Naive B cell (primary cell): ENCODE results near the gene DENND6B. TPM values are rescaled to one million over a fixed set of nuclear protein-coding genes. Genes with fewer than 3 reads are reported as not detected.
"Not testable (repeated sequence)": the region's sequence is repeated elsewhere in the genome, so short reads cannot be mapped to it uniquely, and the experiment has no call there.

Experiments
- ATAC-seq, 2 donors: fragments of 150-1000 bp; cut with Tn5 transposase; 2 replicates each; pipeline ENCODE4 v1.10.0; 2021; ENCODE audit warnings: low read depth in 2 of 2, mild to moderate bottlenecking in 2 of 2, moderate library complexity in 2 of 2
- DNase-seq: peaks from one replicate; pipeline ENCODE4 v3.0.0; 2022
- H3K27ac Mint-ChIP-seq, 6 donors: one replicate each; pipeline ENCODE4 v1.8.0; 2020 to 2022; ENCODE audit warnings: mild to moderate bottlenecking in 6 of 6, mixed read lengths in 6 of 6, moderate library complexity in 5 of 6, inconsistent platforms in 2 of 6
- H3K27me3 Mint-ChIP-seq, 3 donors: one replicate each; pipeline ENCODE4 v1.8.0; 2021 to 2022; ENCODE audit warnings: mixed read lengths in 3 of 3, mild to moderate bottlenecking in 1 of 3
- H3K36me3 Mint-ChIP-seq, 2 donors: one replicate each; pipeline ENCODE4 v1.8.0; 2020 to 2022; ENCODE audit warnings: mixed read lengths in 2 of 2, inconsistent platforms in 1 of 2, mild to moderate bottlenecking in 1 of 2
- H3K4me1 Mint-ChIP-seq, 3 donors: one replicate each; pipeline ENCODE4 v1.8.0; 2020 to 2022; ENCODE audit warnings: mixed read lengths in 3 of 3, inconsistent platforms in 1 of 3, mild to moderate bottlenecking in 1 of 3, moderate library complexity in 1 of 3
- H3K4me3 Mint-ChIP-seq, 8 donors: one replicate each; pipeline ENCODE4 v1.8.0; 2020 to 2022; ENCODE audit warnings: mild to moderate bottlenecking in 8 of 8, mixed read lengths in 8 of 8, moderate library complexity in 8 of 8, inconsistent platforms in 2 of 8
- H3K9me3 Mint-ChIP-seq, 7 donors: one replicate each; pipeline ENCODE4 v1.8.0; 2020 to 2022; ENCODE audit warnings: mixed read lengths in 7 of 7, mild to moderate bottlenecking in 5 of 7, inconsistent platforms in 2 of 7, moderate library complexity in 1 of 7
- polyA plus RNA-seq, 6 donors: library from polyadenylated mRNA; unstranded; fragments of 300-500 nt; fragmentation: Illumina TruSeq; gene quantifications; one replicate each; pipeline ENCODE4 v1.2.3, GENCODE V29; 2021; ENCODE audit warnings: low read depth in 6 of 6

DENND6B gene
- polyA plus RNA-seq, 6 donors from 2014 or later: 0.05 to 0.43 (median 0.28) TPM; not detected in 1

DNA sequence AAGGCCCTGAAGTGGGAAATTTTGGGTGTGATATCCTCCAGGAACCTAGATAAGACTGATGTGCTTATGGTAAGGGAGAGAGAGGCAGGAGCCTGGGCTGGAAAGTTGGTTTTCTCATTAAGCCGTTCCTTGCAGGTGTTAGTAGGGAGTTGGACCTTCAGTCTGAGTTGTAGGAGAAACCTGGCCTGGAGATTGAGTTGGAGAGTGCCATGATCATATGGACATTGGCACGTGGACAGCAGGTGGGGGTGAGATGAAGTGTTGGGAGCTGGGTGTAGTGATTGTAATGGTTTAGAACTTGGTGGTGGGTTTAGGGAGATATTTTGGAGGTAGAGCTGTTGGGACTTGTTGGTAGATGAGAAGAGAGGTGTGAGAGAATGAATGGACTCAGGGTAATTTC lies 21.2 kb upstream of the DENND6B start:
- H3K27ac Mint-ChIP-seq: no peak overlapping the region
- ATAC-seq: no peak
- H3K36me3 Mint-ChIP-seq: no peaks in the 10 kb centered on the region
- peaks cover 0 to under 1% (median 0%) of the 10 kb centered on the region in 3 donors for H3K4me1 Mint-ChIP-seq
- no peaks in the 10 kb centered on the region for H3K9me3 Mint-ChIP-seq
- no peaks in the 10 kb centered on the region for H3K27me3 Mint-ChIP-seq
- DNase-seq: no peak
- H3K4me3 Mint-ChIP-seq: no peak overlapping the region

DNA sequence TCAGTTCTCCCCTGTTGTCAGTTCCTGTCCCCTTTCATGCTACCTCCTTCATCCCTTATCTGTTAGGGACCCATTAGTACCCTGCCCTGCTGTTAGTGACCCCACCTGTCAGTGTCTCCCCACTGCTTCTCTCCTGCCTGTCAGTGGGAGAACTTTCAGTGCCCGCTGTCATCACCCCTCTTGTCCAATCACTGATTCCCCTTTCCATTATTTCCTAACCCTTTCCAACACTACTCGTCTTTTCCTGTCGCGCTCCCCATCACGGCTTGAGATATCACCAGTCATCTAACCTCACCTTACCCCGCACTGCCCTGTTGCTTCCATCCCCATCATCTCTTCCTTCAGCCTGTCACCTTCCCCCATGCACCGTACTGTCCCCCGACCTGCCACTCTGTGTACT lies 20.3 kb upstream of the DENND6B start:
- ATAC-seq (no peak), DNase-seq (no peak)
- Mint-ChIP-seq H3K27me3 (no peaks in the 10 kb centered on the region), H3K4me1 (peaks cover 0 to 5% (median 3%) of the 10 kb centered on the region in 3 donors), H3K9me3 (no peaks in the 10 kb centered on the region), H3K4me3 (no peak overlapping the region), H3K27ac (no peak overlapping the region), H3K36me3 (no peaks in the 10 kb centered on the region)

DNA sequence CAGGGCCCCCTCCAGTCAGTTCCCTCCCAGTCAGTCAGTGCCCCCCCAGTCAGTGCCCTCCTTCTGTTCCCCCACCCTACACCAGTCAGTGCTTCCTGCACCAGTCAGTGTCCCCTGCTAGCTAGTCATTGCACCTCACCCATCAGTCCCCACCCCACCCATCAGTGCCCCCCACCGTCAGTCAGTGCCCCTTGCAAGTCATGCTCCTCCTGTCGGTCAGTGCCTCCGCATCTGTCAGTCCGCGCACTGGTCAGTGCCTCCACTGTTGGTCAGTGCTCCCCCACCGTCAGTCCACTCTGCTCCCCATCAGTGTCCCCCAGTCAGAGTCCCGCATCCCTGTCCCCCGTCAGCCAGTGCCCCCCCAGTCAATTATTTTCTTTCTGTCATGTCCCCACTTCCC lies 19.7 kb upstream of the DENND6B start:
- Mint-ChIP-seq H3K4me3 (peak overlapping the region in 1 of 8 donors; percentile 21), H3K36me3 (no peaks in the 10 kb centered on the region), H3K27me3 (no peaks in the 10 kb centered on the region), H3K4me1 (peaks cover 0 to 9% (median 5%) of the 10 kb centered on the region in 3 donors), H3K27ac (peak overlapping the region in 1 of 6 donors; percentile 82), H3K9me3 (no peaks in the 10 kb centered on the region)
- no peak for ATAC-seq
- DNase-seq: no peak

DNA sequence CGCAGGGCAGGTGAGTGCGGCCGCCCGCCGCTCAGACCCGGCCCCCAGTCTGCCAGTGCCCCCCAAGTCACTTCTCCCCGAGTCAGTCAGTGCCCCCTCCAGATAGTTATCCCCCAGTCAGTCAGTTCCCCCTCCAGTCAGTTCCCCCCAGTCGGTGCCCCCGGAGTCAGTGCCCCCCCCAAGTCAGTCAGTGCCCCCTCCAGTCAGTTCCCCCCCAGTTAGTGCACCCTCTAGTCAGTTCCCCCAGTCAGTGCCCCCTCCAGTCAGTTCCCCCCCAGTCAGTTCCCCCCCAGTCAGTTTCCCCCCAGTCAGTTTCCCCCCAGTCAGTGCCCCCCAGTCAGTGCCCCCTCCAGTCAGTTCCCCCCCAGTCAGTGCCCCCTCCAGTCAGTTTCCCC lies 16.7 kb upstream of the DENND6B start:
- ATAC-seq: peak; percentile 14 to 19
- no peaks in the 10 kb centered on the region for H3K27me3 Mint-ChIP-seq
- H3K36me3 Mint-ChIP-seq: no peaks in the 10 kb centered on the region
- H3K4me1 Mint-ChIP-seq: peaks cover 0 to 13% (median 7%) of the 10 kb centered on the region in 3 donors
- DNase-seq: no peak
- H3K4me3 Mint-ChIP-seq: peak overlapping the region in 6 of 8 donors; percentile 59 to 82 (median 70)
- H3K9me3 Mint-ChIP-seq: no peaks in the 10 kb centered on the region
- peak overlapping the region in 2 of 6 donors; percentile 11 to 73 for H3K27ac Mint-ChIP-seq

DNA sequence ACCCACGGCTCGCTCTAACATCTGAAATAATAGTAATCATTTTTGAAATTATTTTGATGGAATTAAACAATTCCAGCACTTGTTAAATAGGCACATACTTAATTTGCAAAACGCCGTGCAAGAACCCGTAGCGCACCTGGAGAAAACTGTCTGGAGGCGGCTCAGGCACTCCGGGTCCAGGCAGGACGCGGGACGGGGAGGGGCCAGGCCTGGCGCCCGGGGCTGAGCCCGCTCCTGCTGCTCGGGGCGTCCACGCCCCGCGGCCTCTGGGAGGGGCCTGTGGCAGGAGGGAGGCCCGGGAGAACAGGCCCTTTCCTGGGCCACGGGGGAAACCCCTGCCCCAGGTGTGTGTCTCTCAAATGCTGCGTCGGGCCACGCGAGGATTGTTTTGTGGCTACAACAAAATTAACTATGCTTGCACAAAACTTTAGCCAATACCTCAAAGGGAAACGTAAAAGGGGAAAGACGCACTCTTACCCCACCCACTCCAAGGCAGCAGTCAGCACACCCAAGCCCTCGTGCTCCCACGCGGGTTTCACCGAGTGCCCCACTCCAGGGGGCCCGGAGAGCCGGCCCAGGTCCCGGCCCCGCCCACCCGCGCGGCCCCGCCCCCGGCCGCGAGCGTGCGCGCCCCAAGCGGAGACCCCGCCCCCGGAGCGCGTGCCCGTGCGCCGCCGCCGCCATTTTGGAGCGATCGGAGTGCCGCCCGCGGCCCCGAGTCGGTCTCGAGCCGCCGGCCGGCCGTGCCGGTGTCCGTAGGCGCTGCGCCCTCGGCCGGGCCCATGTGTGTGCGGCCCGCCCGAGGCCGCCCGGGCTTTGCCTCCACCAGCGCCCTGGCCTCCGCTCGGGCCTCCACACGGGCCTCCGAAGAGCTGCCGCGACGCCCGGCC lies 16.1 kb upstream of the DENND6B start, which contains the start of gene PPP6R2:
Gene PPP6R2, plus strand, starts transcription at position 677 of the 890 bp plus-strand sequence. CDS start 50,582 bp downstream, outside the sequence.
- peak within 1 kb of the TSS; percentile 79 to 96 (median 90) for H3K4me3 Mint-ChIP-seq
- H3K27ac Mint-ChIP-seq: peak within 1 kb of the TSS; percentile 85 to 97 (median 96)
- H3K36me3 Mint-ChIP-seq: no peaks in the 10 kb centered on the region
- H3K4me1 Mint-ChIP-seq: peaks cover 0 to 13% (median 7%) of the 10 kb centered on the region in 3 donors
- DNase-seq (peak; percentile 85), ATAC-seq (peak; percentile 83 to 86)
- no peaks in the 10 kb centered on the region for H3K9me3 Mint-ChIP-seq
- no peaks in the 10 kb centered on the region for H3K27me3 Mint-ChIP-seq

DNA sequence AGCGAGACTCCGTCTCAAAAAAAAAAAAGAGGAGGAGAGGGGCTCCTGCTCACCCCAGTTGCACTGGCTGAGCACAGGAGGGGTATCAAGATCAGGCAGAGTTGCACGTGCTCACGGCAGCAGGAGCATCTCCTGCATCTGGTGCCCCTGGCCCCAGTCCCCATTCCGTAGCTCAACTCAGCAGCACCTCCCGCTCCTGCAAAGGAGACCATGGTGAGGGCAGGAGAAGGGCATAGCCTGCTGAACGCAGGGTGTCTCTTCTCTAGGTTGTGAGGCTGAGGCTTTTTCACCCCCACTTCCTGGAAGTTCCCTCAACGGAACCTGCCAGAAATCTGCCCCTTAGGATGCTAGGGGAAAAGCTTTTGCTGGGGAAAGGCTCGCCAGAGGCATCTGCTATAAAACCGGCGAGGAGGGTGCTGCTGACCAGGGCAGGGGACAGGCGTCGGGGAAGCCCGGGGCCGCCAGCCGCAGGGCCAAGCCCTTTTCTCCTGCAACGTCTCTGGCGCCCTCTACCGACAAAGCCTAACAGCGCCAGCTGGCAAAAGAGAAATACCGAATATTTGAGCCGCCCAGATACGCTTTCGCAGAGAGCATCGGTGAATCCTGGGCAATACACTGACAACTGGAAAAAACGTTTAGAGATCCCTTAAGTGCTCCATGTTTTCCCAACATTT lies 15.3 kb upstream of the DENND6B start:
- Mint-ChIP-seq H3K27me3 (no peaks in the 10 kb centered on the region), H3K27ac (peak overlapping the region; percentile 85 to 97 (median 96)), H3K9me3 (no peaks in the 10 kb centered on the region), H3K4me3 (peak overlapping the region; percentile 79 to 96 (median 90)), H3K36me3 (no peaks in the 10 kb centered on the region), H3K4me1 (peaks cover 0 to 13% (median 7%) of the 10 kb centered on the region in 3 donors)
- DNase-seq (peak; percentile 84), ATAC-seq (peak; percentile 56 to 59)

DNA sequence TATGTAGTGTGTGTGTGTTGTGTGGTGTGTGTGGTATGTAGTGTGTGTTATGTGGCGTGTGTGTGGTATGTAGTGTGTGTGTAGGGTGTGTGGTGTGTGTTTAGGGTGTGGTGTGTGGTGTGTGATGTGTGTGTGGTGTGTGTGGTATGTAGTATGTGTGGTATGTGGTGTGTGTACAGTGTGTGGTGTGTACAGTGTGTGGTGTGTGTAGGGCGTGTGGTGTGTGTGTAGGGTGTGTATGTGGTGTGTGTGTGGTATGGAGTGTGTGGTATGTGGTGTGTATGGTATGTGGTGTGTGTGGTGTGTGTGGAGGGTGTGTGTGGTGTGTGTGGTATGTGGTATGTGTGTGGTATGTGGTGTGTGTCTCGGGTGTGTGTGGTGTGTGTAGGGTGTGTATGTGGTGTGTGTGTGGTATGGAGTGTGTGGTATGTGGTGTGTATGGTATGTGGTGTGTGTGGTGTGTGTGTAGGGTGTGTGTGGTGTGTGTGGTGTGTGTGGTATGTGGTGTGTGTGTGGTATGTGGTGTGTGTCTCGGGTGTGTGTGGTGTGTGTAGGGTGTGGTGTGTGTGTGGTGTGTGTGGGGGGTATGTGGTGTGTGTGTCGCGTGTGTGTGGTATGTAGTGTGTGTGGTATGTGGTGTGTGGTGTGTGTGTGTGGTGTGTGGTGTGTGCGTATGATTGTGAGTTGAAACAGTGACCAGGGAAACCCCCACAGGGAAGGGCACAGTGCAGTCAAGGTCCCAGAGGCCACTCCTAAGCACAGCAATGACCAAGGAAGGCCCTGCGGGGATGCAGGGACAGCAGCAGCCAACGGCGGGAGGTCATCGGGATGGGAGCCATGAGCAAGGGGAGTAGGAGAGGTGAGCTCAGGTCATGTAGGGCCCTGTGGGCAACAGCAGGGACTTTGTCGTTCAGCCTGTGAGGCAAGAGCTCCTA lies 13.4 kb upstream of the DENND6B start:
- H3K4me3 Mint-ChIP-seq: no peak overlapping the region
- no peaks in the 10 kb centered on the region for H3K36me3 Mint-ChIP-seq
- H3K27ac Mint-ChIP-seq: no peak overlapping the region
- DNase-seq: no peak
- H3K27me3 Mint-ChIP-seq: no peaks in the 10 kb centered on the region
- no peak for ATAC-seq
- H3K4me1 Mint-ChIP-seq: peaks cover 0 to 13% (median 7%) of the 10 kb centered on the region in 3 donors
- no peaks in the 10 kb centered on the region for H3K9me3 Mint-ChIP-seq

DNA sequence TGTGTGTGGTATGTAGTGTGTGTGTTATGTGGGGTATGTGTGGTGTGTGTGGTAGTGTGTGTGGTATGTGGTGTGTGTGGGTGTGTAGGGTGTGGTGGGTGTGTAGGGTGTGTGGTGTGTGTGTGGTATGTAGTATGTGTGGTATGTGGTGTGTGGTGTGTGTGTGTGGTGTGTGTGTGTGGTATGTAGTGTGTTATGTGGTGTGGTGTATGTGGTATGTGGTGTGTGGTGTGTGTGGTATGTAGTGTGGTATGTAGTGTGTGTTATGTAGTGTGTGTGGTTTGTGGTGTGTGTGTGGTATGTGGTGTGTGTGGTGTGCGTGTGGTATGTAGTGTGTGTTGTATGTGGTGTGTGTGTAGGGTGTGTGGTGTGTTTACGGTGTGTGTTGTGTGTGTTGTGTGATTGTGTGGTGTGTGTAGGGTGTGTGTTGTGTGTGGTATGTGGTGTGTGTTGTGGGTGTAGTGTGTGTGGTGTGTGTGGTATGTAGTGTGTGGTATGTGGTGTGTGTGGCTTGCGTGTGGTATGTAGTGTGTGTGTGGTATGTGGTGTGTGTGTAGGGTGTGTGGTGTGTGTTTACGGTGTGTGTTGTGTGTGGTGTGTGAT lies 12.1 kb upstream of the DENND6B start:
- H3K27ac Mint-ChIP-seq: no peak overlapping the region
- H3K36me3 Mint-ChIP-seq: no peaks in the 10 kb centered on the region
- no peaks in the 10 kb centered on the region for H3K27me3 Mint-ChIP-seq
- no peaks in the 10 kb centered on the region for H3K9me3 Mint-ChIP-seq
- H3K4me1 Mint-ChIP-seq: peaks cover 0 to 13% (median 7%) of the 10 kb centered on the region in 3 donors
- no peak overlapping the region for H3K4me3 Mint-ChIP-seq
- ATAC-seq (no peak), DNase-seq (no peak)

DNA sequence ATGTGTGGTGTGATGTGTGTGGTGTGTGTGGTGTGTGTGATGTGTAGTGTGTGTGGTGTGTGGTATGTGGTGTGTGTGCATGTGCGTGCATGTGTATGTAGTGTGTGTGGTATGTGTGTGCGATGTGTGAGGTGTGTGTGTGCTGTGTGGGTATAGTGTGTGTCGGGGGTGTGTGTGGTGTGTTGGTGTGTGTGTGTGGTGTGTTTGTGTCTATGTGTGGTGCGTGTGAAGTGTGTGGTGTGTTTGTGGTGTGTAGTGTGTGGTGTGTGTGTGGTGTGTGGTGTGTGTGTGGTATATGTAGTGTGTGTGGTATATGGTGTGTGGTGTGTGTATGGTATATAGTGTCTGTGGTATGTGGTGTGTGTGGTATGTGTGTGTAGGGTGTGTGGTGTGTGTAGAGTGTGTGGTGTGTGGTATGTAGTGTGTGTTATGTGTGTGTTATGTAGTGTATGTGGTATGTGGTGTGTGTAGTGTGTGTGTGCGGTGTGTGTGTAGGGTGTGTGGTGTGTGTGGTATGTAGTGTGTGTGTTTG lies 11.3 kb upstream of the DENND6B start:
- no peak for ATAC-seq
- no peaks in the 10 kb centered on the region for H3K36me3 Mint-ChIP-seq
- H3K4me1 Mint-ChIP-seq: peaks cover 6 to 18% (median 12%) of the 10 kb centered on the region in 3 donors
- no peaks in the 10 kb centered on the region for H3K27me3 Mint-ChIP-seq
- no peak overlapping the region for H3K27ac Mint-ChIP-seq
- H3K4me3 Mint-ChIP-seq: no peak overlapping the region
- DNase-seq: no peak
- no peaks in the 10 kb centered on the region for H3K9me3 Mint-ChIP-seq

DNA sequence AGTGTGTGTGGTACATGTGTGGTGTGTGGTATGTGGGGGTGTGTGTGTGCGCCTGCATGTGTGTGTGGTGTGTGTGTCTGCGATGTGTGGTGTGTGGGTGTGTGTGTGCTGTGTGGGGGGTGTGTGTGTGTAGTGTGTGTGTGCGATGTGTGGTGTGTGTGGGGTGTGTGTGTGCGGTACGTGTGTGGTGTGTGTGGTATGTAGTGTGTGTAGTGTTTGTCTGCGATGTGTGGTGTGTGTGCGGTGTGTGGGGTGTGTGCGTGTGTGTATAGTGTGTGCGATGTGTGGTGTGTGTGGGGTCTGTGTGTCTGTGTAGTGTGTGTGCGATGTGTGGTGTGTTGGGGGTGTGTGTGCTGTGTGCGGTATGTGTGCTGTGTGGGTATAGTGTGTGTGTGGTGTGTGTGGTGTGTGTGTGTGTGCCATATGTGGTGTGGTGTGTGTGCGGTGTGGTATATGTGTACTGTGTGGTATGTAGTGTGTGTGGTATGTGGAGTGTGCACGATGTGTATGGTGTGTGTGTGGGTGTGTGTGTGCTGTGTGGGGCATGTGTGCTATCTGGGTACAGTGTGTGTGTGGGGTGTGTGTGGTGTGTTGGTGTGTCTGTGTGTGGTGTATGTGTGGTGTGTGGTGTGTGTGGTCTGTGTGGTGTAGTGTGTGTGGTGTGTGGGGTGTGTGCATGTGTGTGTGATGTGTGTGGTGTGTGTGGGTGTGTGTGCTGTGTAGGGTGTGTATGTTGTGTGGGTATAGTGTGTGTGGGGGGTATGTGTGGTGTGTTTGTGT lies 10.6 kb upstream of the DENND6B start:
- H3K4me1 Mint-ChIP-seq: peaks cover 6 to 16% (median 11%) of the 10 kb centered on the region in 3 donors
- ATAC-seq: no peak
- no peaks in the 10 kb centered on the region for H3K36me3 Mint-ChIP-seq
- H3K27me3 Mint-ChIP-seq: no peaks in the 10 kb centered on the region
- no peak for DNase-seq
- H3K9me3 Mint-ChIP-seq: no peaks in the 10 kb centered on the region
- no peak overlapping the region for H3K27ac Mint-ChIP-seq
- no peak overlapping the region for H3K4me3 Mint-ChIP-seq

DNA sequence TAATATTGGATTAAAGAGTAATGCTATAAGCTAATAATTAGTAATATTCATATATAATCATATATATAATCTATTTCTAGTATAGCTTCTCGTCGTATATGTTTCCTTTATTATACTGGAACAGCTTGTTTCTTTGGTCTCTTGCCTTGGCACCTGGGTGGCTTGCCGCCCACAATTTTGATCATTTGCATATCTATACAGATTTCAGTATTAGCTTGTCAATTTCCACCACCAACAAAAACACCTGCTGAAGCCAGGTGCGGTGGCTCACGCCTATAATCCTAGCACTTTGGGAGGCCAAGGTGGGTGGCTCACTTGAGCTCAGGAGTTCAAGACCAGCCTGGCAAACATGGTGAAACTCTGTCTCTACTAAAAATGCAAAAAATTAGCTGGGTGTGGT lies 7.6 kb upstream of the DENND6B start:
- not testable (repeated sequence) for H3K4me3 Mint-ChIP-seq, H3K9me3 Mint-ChIP-seq, H3K27ac Mint-ChIP-seq, H3K4me1 Mint-ChIP-seq, DNase-seq, H3K36me3 Mint-ChIP-seq, H3K27me3 Mint-ChIP-seq
- peak; percentile 20 to 55 for ATAC-seq

DNA sequence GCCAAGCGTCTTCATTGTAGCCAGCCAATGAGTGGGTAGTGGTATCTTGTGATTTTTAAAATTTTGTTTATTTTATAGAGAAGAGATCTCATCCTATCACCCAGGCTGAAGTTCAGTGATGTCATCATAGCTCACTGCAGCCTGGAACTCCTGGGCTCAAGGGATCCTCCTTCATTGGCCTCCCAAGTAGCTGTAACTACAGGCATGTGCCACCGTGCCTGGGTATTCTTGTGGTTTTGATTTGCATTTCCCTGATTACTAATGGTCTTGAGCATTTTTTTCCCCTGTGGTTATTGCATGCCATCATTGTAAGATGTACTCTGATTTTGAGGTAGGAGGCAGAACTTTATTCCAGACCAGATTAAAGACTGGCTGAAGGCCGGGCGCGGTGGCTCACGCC lies 2.4 kb upstream of the DENND6B start:
- no peaks in the 10 kb centered on the region for H3K9me3 Mint-ChIP-seq
- no peaks in the 10 kb centered on the region for H3K36me3 Mint-ChIP-seq
- H3K4me1 Mint-ChIP-seq: peaks cover 15 to 19% (median 17%) of the 10 kb centered on the region in 3 donors
- DNase-seq: no peak
- ATAC-seq: no peak
- H3K27me3 Mint-ChIP-seq: peaks cover 0 to 5% (median 0%) of the 10 kb centered on the region in 3 donors
- H3K4me3 Mint-ChIP-seq: peak overlapping the region in 4 of 8 donors; percentile 10 to 42 (median 28)
- H3K27ac Mint-ChIP-seq: peak overlapping the region in 1 of 6 donors; percentile 43
